Measurements from ENCODE around the gene DCTD.

DNA sequence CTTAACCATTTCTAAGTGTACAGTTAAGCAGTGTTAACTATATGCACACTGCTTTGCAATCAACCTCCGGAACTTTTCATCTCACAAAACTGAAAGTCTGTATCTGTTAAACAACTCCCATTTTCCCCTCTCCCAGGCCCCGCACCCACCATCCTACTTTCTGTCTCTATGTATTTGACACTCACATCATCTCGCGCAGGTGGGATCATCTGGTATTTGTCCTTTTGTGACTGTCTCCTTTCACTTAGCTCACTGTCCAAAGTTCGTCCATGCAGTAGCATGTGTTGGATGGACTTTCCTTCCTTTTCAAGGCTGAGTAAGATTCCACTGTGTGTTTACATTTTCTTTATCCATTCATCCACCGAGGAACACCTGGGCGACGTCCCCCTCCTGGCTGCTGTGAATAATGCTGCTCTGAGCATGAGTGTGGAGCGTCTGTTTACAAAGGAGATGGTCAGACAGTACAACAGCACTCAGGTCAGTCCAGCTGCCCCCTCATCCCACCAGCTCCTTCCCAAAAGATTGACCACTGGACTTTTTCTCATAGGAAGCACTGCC lies 39.8 kb downstream of the DCTD start:
- TF ChIP-seq, protein P1, sequence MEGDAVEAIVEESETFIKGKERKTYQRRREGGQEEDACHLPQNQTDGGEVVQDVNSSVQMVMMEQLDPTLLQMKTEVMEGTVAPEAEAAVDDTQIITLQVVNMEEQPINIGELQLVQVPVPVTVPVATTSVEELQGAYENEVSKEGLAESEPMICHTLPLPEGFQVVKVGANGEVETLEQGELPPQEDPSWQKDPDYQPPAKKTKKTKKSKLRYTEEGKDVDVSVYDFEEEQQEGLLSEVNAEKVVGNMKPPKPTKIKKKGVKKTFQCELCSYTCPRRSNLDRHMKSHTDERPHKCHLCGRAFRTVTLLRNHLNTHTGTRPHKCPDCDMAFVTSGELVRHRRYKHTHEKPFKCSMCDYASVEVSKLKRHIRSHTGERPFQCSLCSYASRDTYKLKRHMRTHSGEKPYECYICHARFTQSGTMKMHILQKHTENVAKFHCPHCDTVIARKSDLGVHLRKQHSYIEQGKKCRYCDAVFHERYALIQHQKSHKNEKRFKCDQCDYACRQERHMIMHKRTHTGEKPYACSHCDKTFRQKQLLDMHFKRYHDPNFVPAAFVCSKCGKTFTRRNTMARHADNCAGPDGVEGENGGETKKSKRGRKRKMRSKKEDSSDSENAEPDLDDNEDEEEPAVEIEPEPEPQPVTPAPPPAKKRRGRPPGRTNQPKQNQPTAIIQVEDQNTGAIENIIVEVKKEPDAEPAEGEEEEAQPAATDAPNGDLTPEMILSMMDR (conservative IDR thresholded peaks at IDR 0.05; ENCODE audit: low read depth, low read length) = no peak
- no peak for TF ChIP-seq EZH2 (IDR thresholded peaks at IDR 0.05; ENCODE audit: borderline replicate concordance, low read depth, low read length, poor library complexity, severe bottlenecking)
